CD4-positive, alpha-beta T cell treated with Interleukin-10 for 1 hour (primary cell): ENCODE measurements around the gene MRNIP.
"Not testable (repeated sequence)": the region's sequence is repeated elsewhere in the genome, so short reads cannot be mapped to it uniquely, and the experiment has no call there.

ENCODE experiments used
- DNase-seq: peaks from one replicate; pipeline ENCODE4 v3.0.0-alpha.2; 2020

The MRNIP gene

GRCh38 chr5:179837076-179838011, 21.3 kb downstream of the MRNIP start:
- no peak for DNase-seq

DNA sequence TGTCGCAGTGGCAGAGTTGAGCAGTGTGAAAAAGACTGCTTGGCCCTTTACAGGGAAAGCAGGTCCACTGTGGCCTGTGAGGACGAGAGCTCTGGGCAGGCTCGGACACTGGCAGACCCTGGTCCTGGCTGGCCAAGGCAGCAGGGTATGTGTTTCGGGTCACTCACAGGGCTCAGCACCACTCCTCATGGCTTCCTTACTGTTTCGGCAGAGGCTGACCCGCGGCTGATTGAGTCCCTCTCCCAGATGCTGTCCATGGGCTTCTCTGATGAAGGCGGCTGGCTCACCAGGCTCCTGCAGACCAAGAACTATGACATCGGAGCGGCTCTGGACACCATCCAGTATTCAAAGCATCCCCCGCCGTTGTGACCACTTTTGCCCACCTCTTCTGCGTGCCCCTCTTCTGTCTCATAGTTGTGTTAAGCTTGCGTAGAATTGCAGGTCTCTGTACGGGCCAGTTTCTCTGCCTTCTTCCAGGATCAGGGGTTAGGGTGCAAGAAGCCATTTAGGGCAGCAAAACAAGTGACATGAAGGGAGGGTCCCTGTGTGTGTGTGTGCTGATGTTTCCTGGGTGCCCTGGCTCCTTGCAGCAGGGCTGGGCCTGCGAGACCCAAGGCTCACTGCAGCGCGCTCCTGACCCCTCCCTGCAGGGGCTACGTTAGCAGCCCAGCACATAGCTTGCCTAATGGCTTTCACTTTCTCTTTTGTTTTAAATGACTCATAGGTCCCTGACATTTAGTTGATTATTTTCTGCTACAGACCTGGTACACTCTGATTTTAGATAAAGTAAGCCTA, 22.2 kb downstream of the MRNIP start:
- peak; percentile 77 for DNase-seq

DNA sequence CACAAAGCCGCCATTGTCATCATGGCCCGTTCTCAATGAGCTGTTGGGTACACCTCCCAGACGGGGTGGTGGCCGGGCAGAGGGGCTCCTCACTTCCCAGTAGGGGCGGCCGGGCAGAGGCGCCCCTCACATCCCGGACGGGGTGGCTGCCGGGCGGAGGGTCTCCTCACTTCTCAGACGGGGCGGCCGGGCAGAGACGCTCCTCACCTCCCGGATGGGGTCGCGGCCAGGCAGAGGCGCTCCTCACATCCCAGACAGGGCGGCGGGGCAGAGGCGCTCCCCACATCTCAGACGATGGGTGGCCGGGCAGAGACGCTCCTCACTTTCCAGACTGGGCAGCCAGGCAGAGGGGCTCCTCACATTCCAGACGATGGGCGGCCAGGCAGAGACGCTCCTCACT, 23.7 kb downstream of the MRNIP start:
- DNase-seq: not testable (repeated sequence)

GRCh38 chr5:179834120-179834519, 24.5 kb downstream of the MRNIP start:
- DNase-seq: no peak

GRCh38 chr5:179833709-179834070, 24.9 kb downstream of the MRNIP start:
- DNase-seq: no peak

- no peak for DNase-seq
Measured at GRCh38 chr5:179833056-179833708, 25.4 kb downstream of the MRNIP start.

- no peak for DNase-seq
Measured at GRCh38 chr5:179832039-179832745, 26.4 kb downstream of the MRNIP start.

GRCh38 chr5:179830818-179831468, 27.7 kb downstream of the MRNIP start:
- no peak for DNase-seq

DNA sequence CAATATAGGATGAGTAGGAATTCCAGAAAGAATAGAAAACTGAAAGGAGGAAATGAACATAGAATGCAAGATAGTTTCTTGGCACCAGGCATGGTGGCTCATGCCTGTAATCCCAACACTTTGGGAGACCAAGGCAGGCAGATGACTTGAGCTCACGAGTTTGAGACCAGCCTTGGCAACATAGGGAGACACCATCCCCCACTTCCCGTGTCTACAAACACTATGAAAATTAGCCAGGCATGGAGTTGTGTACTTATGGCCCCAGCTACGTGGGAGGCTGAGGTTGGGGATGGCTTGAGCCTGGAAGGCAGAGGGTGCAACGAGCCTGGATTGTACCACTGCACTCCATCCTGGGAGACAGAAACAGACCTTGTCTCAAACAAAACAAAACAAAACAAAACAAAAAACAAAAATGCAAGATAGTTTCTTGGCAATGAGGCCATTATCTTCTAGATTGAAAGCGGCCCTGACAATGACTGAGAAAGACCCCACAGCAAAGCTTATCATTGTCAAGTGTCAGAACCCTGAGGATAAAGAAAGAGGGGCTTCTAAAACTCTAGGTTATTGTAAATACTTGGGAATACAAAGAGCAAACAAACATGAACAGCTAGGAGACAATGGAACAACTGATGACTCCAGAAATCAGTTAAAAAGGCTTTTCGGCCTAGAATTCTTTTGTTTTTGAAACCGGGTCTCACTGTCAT, 28.7 kb downstream of the MRNIP start:
- no peak for DNase-seq

GRCh38 chr5:179828756-179829421, 29.7 kb downstream of the MRNIP start:
- no peak for DNase-seq

DNA sequence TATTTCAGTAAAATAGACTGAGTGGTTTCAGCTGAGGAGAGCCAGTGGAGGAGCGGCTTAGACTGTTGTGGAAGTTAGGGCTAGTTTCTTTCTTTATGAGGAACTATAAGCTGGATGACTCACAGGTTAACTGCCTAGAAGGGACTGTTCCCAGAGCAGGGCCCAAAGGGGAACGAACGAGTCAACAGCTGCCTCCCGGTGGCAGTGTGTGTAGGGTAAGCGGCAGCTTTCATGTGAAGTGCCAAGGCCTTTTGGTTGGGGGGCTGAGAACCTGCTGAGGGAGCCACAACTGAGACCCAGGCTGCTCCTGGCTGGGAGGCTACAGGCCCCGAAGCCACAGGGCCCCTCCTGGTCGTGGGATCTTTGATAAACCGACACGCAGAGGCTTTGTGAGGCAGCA, 30.9 kb downstream of the MRNIP start:
- no peak for DNase-seq

- no peak for DNase-seq
Measured at GRCh38 chr5:179825655-179826182, 32.9 kb downstream of the MRNIP start.

DNA sequence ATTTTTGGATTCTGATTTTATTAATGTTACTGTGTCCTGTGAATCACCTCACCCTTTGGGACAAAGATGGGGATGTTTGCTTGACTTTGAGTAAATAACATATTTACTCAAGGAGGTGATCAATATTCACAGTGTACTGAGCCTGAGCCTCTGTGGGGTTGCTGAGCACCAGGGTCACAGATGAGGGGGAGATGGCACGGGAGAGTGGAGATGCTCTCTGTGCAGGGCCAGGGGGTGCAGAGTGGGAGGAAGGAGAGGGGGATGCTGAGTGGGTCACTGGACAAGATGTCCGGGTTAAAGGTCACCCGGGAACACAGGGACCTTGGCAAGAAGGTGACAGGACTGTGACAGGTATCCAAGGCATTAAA, 33.9 kb downstream of the MRNIP start:
- no peak for DNase-seq

DNA sequence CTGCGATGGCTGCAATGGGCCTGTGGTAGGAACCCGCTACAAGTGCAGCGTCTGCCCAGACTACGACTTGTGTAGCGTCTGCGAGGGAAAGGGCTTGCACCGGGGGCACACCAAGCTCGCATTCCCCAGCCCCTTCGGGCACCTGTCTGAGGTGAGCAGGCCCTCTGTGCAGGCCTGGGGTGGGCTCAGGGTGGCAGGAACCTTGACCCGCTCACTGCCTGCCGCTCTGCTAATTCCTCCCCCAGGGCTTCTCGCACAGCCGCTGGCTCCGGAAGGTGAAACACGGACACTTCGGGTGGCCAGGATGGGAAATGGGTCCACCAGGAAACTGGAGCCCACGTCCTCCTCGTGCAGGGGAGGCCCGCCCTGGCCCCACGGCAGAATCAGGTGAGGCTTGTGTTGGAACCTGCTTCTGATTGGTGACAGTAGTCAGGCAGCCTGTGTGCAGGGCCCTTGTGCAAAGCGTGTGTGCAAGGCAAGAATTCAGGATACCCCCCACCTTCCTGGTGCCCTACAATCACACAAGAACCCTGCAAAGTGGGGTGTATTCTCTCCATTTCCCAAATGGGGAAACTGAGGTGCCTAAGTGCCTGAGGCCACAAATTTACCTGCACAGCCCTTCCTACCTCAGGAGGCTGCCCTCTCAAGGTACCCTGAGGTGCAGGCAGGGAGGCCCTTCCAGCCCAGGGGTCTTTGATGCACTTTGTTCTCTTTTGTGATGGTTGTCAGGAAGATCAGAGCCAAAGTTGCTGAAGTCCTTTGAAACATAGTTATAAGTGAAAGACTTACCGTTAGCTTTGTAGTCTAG, 34.5 kb downstream of the MRNIP start:
- no peak for DNase-seq

GRCh38 chr5:179822444-179822990, 36.1 kb downstream of the MRNIP start:
- no peak for DNase-seq

- DNase-seq: no peak
Measured at GRCh38 chr5:179822059-179822432, 36.6 kb downstream of the MRNIP start.

DNA sequence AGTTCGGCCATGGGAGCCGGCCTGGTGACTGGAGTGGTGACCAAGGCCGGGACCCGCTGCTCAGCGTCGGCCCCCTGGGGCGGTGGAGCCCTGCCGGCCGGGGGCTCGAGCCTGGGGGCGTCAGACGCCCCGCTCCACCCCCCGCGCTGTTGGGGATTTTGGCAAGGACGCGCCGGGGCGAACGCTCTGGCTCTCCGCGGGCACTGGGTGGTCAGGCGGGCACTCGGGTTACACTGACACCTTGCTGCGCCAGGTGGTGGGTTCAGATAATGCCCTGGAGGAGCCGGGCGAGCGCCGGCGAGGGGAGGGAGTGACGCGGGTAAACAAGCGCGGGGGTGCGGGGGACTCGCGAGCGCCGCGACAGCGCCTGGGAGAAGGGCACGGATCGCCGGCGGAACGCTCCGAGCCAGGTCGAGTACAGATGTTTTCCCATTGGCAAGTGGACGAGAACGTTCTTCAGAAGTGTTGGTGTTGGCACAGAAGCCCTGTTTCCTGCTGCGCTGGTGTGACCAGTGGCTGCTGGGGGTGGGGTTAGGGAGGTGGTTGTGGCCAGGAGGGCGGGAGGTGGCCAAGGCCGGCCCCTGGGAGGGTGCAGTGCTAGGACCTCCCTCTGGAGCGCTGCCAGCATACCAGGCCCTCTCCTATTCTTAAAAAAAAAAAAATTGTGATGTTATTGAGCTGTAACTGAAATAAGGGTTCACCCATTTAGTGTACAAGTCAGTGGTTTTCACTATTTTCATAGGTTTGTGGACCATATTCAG, 37.1 kb downstream of the MRNIP start:
- peak; percentile 93 for DNase-seq

- peak; percentile 88 for DNase-seq
Measured at GRCh38 chr5:179820483-179821297, 37.9 kb downstream of the MRNIP start, which contains the start of gene SQSTM1. TSS of gene SQSTM1 (plus strand) at chr5:179820905. CDS start at chr5:179820937, 32 bp downstream.
